ENCODE measurements around the gene SERPINA12. TPM values are rescaled to one million over a fixed set of nuclear protein-coding genes. Genes with fewer than 3 reads are reported as not detected.

Gene SERPINA12
- total RNA-seq (2021) = not detected in 3 replicates
- Bru-seq, nascent RNA = not detected
- long read RNA-seq, experiment 1 = 0 reads
- long read RNA-seq, experiment 2 = 0 reads
- long read RNA-seq, experiment 3 = 0 reads

GRCh38 chr14:94509356-94509755 lies at the start of gene SERPINA12:
Gene SERPINA12, minus strand, starts transcription at chr14:94509469. Its CDS starts 11,072 bp downstream, at chr14:94498397.
- DNase-seq (ENCODE audit: low spot score) (no peak), ATAC-seq (no peak)
- ChIA-PET POLR2A (no interaction called here), CTCF (interaction anchor here (2.1 to 3.3 kb wide), 2 partner anchors 23 to 75 kb away, joined by 10 to 13 read pairs; no protein-coding TSS in a partner anchor)
- Mint-ChIP-seq H3K27ac (no peak within 1 kb of the TSS), H3K36me3 (no peaks in the 10 kb centered on the region), H3K4me1 (no peaks in the 10 kb centered on the region), H3K27me3 (ENCODE audit: low read depth) (no peaks in the 10 kb centered on the region), H3K9me3 (no peaks in the 10 kb centered on the region), H3K4me3 (no peak within 1 kb of the TSS)
- TF ChIP-seq ZNF232 (CRISPR knock-in tag; IDR thresholded peaks at IDR 0.05) = no peak
- no peak for TF ChIP-seq CREM (CRISPR knock-in tag; IDR thresholded peaks at IDR 0.05)
- TF ChIP-seq ERG (CRISPR knock-in tag; IDR thresholded peaks at IDR 0.05) = no peak
- TF ChIP-seq ZNF416 (CRISPR knock-in tag; IDR thresholded peaks at IDR 0.05) = no peak
- TF ChIP-seq NFE2L1 (CRISPR knock-in tag; IDR thresholded peaks at IDR 0.05) = no peak
- TF ChIP-seq TEAD1 (CRISPR knock-in tag; IDR thresholded peaks at IDR 0.05) = no peak
- TF ChIP-seq CBFB (CRISPR knock-in tag; IDR thresholded peaks at IDR 0.05; ENCODE audit: low read depth) = no peak
- no peak for TF ChIP-seq ZBTB43 (CRISPR knock-in tag; IDR thresholded peaks at IDR 0.05)
- no peak for TF ChIP-seq FOXP4 (CRISPR knock-in tag; IDR thresholded peaks at IDR 0.05)
- TF ChIP-seq TEAD4 (CRISPR knock-in tag; IDR thresholded peaks at IDR 0.05) = no peak
- TF ChIP-seq ZNF121 (CRISPR knock-in tag; IDR thresholded peaks at IDR 0.05) = no peak
- no peak for TF ChIP-seq NR2C2 (CRISPR knock-in tag; IDR thresholded peaks at IDR 0.05)
- TF ChIP-seq TP53 (CRISPR knock-in tag; IDR thresholded peaks at IDR 0.05) = no peak
- TF ChIP-seq ETV6 (CRISPR knock-in tag; IDR thresholded peaks at IDR 0.05) = no peak
- TF ChIP-seq OVOL2 (CRISPR knock-in tag; IDR thresholded peaks at IDR 0.05; ENCODE audit: borderline replicate concordance) = no peak
- no peak for TF ChIP-seq CTCF (IDR thresholded peaks at IDR 0.05)
- no peak for TF ChIP-seq E2F5 (CRISPR knock-in tag; IDR thresholded peaks at IDR 0.05)
- TF ChIP-seq ARID4B (CRISPR knock-in tag; IDR thresholded peaks at IDR 0.05; ENCODE audit: borderline replicate concordance) = no peak
